GM23338 (cell line): ENCODE measurements around the gene PDSS1. TPM values are rescaled to one million over a fixed set of nuclear protein-coding genes. Genes with fewer than 3 reads are reported as not detected.

Experiments used
- ATAC-seq: fragments of 200-7000 bp; cut with Tn5 transposase; 3 replicates; pipeline ENCODE4 v1.9.1; 2020
- DNase-seq: peaks from one replicate; pipeline ENCODE4 v3.0.0-alpha.2; 2015; ENCODE audit warnings: low spot score
- H2AFZ ChIP-seq: fragments of 200-600 bp; sonication (generic); 2 replicates; pipeline ENCODE4 v1.8.0; 2016; ENCODE audit warnings: antibody characterized with exemption, mild to moderate bottlenecking, moderate library complexity
- H3F3A ChIP-seq: fragments of 200-600 bp; sonication (generic); replicated peaks from 2 replicates; pipeline ENCODE4 v1.8.0; 2017; ENCODE audit warnings: antibody characterized with exemption, mixed run types, low read depth
- H3K27ac ChIP-seq: fragments of 200-600 bp; sonication (generic); 2 replicates; pipeline ENCODE4 v1.6.1; 2016; ENCODE audit warnings: low read depth
- H3K27me3 ChIP-seq: fragments of 200-600 bp; sonication (generic); 2 replicates; pipeline ENCODE4 v1.8.0; 2016; ENCODE audit warnings: mild to moderate bottlenecking, mixed run types, moderate library complexity; ENCODE audit not compliant: insufficient read depth
- H3K36me3 ChIP-seq: fragments of 200-600 bp; sonication (generic); 2 replicates; pipeline ENCODE4 v1.8.0; 2016; ENCODE audit warnings: mild to moderate bottlenecking; ENCODE audit not compliant: insufficient read depth
- H3K4me1 ChIP-seq: fragments of 200-600 bp; sonication (generic); 2 replicates; pipeline ENCODE4 v1.8.0; 2016; ENCODE audit warnings: mild to moderate bottlenecking, moderate library complexity; ENCODE audit not compliant: insufficient read depth
- H3K4me2 ChIP-seq: fragments of 200-600 bp; sonication (generic); 2 replicates; pipeline ENCODE4 v1.7.1; 2017; ENCODE audit warnings: mixed run types
- H3K4me3 ChIP-seq: fragments of 200-600 bp; sonication (generic); 2 replicates; pipeline ENCODE4 v1.6.1; 2016; ENCODE audit warnings: mixed run types
- H3K79me2 ChIP-seq: fragments of 200-600 bp; sonication (generic); replicated peaks from 2 replicates; pipeline ENCODE4 v1.8.0; 2017; ENCODE audit warnings: mild to moderate bottlenecking; ENCODE audit not compliant: insufficient read depth
- H3K9me2 ChIP-seq: fragments of 200-600 bp; sonication (generic); 2 replicates; pipeline ENCODE4 v1.8.0; 2017; ENCODE audit not compliant: insufficient read depth
- H4K20me1 ChIP-seq: fragments of 200-600 bp; sonication (generic); replicated peaks from 2 replicates; pipeline ENCODE4 v1.8.0; 2017; ENCODE audit warnings: mild to moderate bottlenecking; ENCODE audit not compliant: insufficient read depth
- H3K27ac Mint-ChIP-seq: 2 replicates; pipeline ENCODE4 v1.8.0; 2020; ENCODE audit warnings: inconsistent platforms, mild to moderate bottlenecking, moderate library complexity, mixed read lengths
- H3K27me3 Mint-ChIP-seq: 3 replicates; pipeline ENCODE4 v1.8.0; 2022; ENCODE audit warnings: low read depth, mild to moderate bottlenecking, moderate library complexity, mixed read lengths, inconsistent platforms; ENCODE audit not compliant: insufficient read depth, poor library complexity
- H3K36me3 Mint-ChIP-seq: 3 replicates; pipeline ENCODE4 v1.8.0; 2021; ENCODE audit warnings: low read depth, mild to moderate bottlenecking, inconsistent platforms, moderate library complexity, mixed read lengths
- H3K4me1 Mint-ChIP-seq: 3 replicates; pipeline ENCODE4 v1.8.0; 2020; ENCODE audit warnings: mild to moderate bottlenecking, inconsistent platforms, mixed read lengths
- H3K4me3 Mint-ChIP-seq: 3 replicates; pipeline ENCODE4 v1.8.0; 2021; ENCODE audit warnings: moderate library complexity, mild to moderate bottlenecking, inconsistent platforms, mixed read lengths
- H3K9me3 Mint-ChIP-seq: 3 replicates; pipeline ENCODE4 v1.8.0; 2020; ENCODE audit warnings: moderate library complexity, mild to moderate bottlenecking, inconsistent platforms, mixed read lengths
- ETS1 ChIP-seq: IDR thresholded peaks from 2 replicates; pipeline ENCODE4 v1.6.1; 2016; ENCODE audit warnings: antibody characterized with exemption
- EZH2 ChIP-seq: fragments of 200-600 bp; sonication (generic); IDR thresholded peaks from one replicate; pipeline ENCODE4 v1.8.0; 2017; ENCODE audit warnings: antibody characterized with exemption, mild to moderate bottlenecking, low read depth; ENCODE audit not compliant: unreplicated experiment
- EZH2phosphoT487 ChIP-seq: fragments of 200-600 bp; sonication (generic); IDR thresholded peaks from one replicate; pipeline ENCODE4 v1.8.1; 2018; ENCODE audit warnings: antibody characterized with exemption; ENCODE audit not compliant: unreplicated experiment
- JUNB ChIP-seq: IDR thresholded peaks from one replicate; pipeline ENCODE4 v1.6.1; 2016; ENCODE audit warnings: antibody characterized with exemption; ENCODE audit not compliant: unreplicated experiment
- NANOG ChIP-seq: IDR thresholded peaks from 2 replicates; pipeline ENCODE4 v1.6.1; 2016; ENCODE audit warnings: antibody characterized with exemption, borderline replicate concordance
- POLR2AphosphoS5 ChIP-seq: IDR thresholded peaks from 2 replicates; pipeline ENCODE4 v1.6.1; 2016; ENCODE audit warnings: antibody characterized with exemption, low read depth
- STAT1 ChIP-seq: IDR thresholded peaks from one replicate; pipeline ENCODE4 v1.6.1; 2016; ENCODE audit warnings: antibody characterized with exemption; ENCODE audit not compliant: unreplicated experiment
- ZNF331 ChIP-seq: fragments of 250-450 bp; sonication (Bioruptor Pico); IDR thresholded peaks from 2 replicates; pipeline ENCODE4 v1.5.0; 2020; ENCODE audit warnings: low read depth, mild to moderate bottlenecking, moderate library complexity
- polyA plus RNA-seq: library from polyadenylated mRNA; unstranded; fragments of >200 nt; fragmentation: Nextera tagmentation; extraction: Ambion mirVana; gene quantifications from 2 replicates; pipeline ENCODE4 v1.2.1, GENCODE V29; 2016
- total RNA-seq: library from RNA; depleted of rRNA; stranded (reverse); fragments of >200 nt; shearing (Covaris generic); gene quantifications from 2 replicates; pipeline ENCODE4 v1.2.3, GENCODE V29; 2014
- TF ChIP-seq, protein P1 (sequence below): IDR thresholded peaks from one replicate; pipeline ENCODE4 v1.6.1; 2018; ENCODE audit warnings: antibody characterized with exemption; ENCODE audit not compliant: unreplicated experiment
- TF ChIP-seq, protein P2 (sequence below): fragments of 250-450 bp; sonication (Bioruptor Pico); IDR thresholded peaks from 2 replicates; pipeline ENCODE4 v1.5.0; 2020; ENCODE audit warnings: mild to moderate bottlenecking, moderate library complexity

Gene PDSS1
- total and polyA plus RNA-seq, 2 experiments from 2014 or later = 21.5 to 26.2 TPM

DNA sequence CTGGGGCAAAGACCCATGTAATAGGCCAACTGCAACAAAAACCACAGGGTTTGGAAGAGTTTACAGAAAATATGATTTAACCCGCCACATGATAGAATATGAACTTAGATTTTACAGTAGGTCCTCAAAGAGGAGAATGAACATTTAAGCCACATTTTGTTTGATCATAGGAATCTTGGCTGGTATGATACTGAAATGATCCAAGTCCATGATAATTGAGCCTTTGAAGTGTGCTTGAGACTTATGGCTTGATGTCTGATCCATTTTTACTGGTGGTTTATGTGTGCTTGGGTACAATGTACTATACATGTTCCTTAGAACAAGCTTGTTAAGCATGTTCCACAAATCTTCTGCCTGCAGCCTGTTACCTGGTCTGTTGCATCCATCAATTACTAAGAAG lies 41.8 kb upstream of the PDSS1 start (continued):
- no peak for TF ChIP-seq EZH2
- TF ChIP-seq POLR2AphosphoS5 = no peak
- TF ChIP-seq ZNF331 (CRISPR knock-in tag) = no peak
- no peak for TF ChIP-seq STAT1
- TF ChIP-seq JUNB = no peak
- TF ChIP-seq EZH2phosphoT487 = no peak
- TF ChIP-seq, protein P1, sequence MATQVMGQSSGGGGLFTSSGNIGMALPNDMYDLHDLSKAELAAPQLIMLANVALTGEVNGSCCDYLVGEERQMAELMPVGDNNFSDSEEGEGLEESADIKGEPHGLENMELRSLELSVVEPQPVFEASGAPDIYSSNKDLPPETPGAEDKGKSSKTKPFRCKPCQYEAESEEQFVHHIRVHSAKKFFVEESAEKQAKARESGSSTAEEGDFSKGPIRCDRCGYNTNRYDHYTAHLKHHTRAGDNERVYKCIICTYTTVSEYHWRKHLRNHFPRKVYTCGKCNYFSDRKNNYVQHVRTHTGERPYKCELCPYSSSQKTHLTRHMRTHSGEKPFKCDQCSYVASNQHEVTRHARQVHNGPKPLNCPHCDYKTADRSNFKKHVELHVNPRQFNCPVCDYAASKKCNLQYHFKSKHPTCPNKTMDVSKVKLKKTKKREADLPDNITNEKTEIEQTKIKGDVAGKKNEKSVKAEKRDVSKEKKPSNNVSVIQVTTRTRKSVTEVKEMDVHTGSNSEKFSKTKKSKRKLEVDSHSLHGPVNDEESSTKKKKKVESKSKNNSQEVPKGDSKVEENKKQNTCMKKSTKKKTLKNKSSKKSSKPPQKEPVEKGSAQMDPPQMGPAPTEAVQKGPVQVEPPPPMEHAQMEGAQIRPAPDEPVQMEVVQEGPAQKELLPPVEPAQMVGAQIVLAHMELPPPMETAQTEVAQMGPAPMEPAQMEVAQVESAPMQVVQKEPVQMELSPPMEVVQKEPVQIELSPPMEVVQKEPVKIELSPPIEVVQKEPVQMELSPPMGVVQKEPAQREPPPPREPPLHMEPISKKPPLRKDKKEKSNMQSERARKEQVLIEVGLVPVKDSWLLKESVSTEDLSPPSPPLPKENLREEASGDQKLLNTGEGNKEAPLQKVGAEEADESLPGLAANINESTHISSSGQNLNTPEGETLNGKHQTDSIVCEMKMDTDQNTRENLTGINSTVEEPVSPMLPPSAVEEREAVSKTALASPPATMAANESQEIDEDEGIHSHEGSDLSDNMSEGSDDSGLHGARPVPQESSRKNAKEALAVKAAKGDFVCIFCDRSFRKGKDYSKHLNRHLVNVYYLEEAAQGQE = no peak
- TF ChIP-seq ETS1 = no peak

DNA sequence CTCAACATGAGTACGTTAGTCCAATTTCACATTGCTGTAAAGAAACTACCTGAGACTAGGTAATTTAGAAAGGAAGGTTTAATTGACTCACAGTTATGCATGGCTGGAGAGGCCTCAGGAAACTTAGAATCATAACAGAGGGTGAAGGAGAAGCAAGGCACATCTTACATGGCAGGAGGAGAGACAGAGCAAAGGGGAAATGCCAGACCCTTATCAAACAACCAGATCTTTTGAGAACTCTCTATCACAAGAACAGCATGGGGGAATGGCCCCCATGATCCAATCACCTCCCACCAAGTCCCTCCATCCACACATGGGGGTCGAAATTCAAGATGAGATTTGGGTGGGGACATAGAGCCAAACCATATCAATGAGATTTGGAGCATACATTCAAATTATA lies 34.6 kb upstream of the PDSS1 start:
- Histone ChIP-seq H3K27me3 (no peaks in the 10 kb centered on the region), H3K4me1 (no peaks in the 10 kb centered on the region), H3K79me2 (no peaks in the 10 kb centered on the region), H3K9me2 (no peaks in the 10 kb centered on the region), H3K4me3 (no peak overlapping the region), H3K27ac (no peak overlapping the region), H3F3A (no peaks in the 10 kb centered on the region), H3K4me2 (no peak overlapping the region), H4K20me1 (no peaks in the 10 kb centered on the region), H2AFZ (no peak overlapping the region), H3K36me3 (no peaks in the 10 kb centered on the region)
- H3K27ac Mint-ChIP-seq = no peak overlapping the region
- H3K27me3 Mint-ChIP-seq = peaks cover 2% of the 10 kb centered on the region
- H3K36me3 Mint-ChIP-seq = peaks cover 2% of the 10 kb centered on the region; the same call in 1 of the 3 replicates
- H3K4me1 Mint-ChIP-seq = no peaks in the 10 kb centered on the region
- ATAC-seq (no peak), DNase-seq (no peak)
- 0 out of 3 replicates have a peak, but pooled peaks cover 3% of the 10 kb centered on the region for H3K9me3 Mint-ChIP-seq
- H3K4me3 Mint-ChIP-seq = no peak overlapping the region
- TF ChIP-seq JUNB (no peak), EZH2 (no peak), NANOG (no peak), ETS1 (no peak), ZNF331 (CRISPR knock-in tag) (no peak), STAT1 (no peak)
- TF ChIP-seq, protein P2, sequence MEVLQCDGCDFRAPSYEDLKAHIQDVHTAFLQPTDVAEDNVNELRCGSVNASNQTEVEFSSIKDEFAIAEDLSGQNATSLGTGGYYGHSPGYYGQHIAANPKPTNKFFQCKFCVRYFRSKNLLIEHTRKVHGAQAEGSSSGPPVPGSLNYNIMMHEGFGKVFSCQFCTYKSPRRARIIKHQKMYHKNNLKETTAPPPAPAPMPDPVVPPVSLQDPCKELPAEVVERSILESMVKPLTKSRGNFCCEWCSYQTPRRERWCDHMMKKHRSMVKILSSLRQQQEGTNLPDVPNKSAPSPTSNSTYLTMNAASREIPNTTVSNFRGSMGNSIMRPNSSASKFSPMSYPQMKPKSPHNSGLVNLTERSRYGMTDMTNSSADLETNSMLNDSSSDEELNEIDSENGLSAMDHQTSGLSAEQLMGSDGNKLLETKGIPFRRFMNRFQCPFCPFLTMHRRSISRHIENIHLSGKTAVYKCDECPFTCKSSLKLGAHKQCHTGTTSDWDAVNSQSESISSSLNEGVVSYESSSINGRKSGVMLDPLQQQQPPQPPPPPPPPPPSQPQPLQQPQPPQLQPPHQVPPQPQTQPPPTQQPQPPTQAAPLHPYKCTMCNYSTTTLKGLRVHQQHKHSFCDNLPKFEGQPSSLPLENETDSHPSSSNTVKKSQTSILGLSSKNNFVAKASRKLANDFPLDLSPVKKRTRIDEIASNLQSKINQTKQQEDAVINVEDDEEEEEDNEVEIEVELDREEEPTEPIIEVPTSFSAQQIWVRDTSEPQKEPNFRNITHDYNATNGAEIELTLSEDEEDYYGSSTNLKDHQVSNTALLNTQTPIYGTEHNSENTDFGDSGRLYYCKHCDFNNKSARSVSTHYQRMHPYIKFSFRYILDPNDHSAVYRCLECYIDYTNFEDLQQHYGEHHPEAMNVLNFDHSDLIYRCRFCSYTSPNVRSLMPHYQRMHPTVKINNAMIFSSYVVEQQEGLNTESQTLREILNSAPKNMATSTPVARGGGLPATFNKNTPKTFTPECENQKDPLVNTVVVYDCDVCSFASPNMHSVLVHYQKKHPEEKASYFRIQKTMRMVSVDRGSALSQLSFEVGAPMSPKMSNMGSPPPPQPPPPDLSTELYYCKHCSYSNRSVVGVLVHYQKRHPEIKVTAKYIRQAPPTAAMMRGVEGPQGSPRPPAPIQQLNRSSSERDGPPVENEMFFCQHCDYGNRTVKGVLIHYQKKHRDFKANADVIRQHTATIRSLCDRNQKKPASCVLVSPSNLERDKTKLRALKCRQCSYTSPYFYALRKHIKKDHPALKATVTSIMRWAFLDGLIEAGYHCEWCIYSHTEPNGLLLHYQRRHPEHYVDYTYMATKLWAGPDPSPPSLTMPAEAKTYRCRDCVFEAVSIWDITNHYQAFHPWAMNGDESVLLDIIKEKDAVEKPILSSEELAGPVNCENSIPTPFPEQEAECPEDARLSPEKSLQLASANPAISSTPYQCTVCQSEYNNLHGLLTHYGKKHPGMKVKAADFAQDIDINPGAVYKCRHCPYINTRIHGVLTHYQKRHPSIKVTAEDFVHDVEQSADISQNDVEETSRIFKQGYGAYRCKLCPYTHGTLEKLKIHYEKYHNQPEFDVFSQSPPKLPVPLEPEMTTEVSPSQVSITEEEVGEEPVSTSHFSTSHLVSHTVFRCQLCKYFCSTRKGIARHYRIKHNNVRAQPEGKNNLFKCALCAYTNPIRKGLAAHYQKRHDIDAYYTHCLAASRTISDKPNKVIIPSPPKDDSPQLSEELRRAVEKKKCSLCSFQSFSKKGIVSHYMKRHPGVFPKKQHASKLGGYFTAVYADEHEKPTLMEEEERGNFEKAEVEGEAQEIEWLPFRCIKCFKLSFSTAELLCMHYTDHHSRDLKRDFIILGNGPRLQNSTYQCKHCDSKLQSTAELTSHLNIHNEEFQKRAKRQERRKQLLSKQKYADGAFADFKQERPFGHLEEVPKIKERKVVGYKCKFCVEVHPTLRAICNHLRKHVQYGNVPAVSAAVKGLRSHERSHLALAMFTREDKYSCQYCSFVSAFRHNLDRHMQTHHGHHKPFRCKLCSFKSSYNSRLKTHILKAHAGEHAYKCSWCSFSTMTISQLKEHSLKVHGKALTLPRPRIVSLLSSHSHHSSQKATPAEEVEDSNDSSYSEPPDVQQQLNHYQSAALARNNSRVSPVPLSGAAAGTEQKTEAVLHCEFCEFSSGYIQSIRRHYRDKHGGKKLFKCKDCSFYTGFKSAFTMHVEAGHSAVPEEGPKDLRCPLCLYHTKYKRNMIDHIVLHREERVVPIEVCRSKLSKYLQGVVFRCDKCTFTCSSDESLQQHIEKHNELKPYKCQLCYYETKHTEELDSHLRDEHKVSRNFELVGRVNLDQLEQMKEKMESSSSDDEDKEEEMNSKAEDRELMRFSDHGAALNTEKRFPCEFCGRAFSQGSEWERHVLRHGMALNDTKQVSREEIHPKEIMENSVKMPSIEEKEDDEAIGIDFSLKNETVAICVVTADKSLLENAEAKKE (CRISPR knock-in tag) = no peak
